HG03108 (cell line): Measurements from ENCODE around the gene RASD2.

Experiments
- ATAC-seq: cut with Tn5 transposase; IDR thresholded peaks from one replicate; pipeline ENCODE4 v1.9.1; 2021; ENCODE audit warnings: moderate library complexity; ENCODE audit not compliant: unreplicated experiment

The RASD2 gene

DNA sequence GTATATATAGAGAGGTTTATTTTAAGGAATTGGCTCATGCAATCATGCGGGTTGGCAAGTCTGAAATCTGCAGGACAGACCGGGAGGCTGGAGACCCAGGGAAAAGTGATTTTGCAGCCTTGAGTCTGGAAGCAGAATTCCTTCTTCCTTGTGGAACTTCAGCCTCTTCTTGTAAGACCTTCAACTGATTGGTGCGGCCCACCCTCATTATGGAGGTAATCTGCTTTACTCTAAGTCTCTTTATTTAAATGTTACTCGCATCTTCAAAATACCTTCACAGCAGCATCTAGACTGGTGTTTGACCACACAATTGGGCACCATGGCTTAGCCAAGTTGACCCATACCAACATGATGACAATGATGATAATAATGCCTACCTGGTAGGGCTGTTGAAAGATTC lies 58.7 kb downstream of the RASD2 start:
- ATAC-seq: no peak

DNA sequence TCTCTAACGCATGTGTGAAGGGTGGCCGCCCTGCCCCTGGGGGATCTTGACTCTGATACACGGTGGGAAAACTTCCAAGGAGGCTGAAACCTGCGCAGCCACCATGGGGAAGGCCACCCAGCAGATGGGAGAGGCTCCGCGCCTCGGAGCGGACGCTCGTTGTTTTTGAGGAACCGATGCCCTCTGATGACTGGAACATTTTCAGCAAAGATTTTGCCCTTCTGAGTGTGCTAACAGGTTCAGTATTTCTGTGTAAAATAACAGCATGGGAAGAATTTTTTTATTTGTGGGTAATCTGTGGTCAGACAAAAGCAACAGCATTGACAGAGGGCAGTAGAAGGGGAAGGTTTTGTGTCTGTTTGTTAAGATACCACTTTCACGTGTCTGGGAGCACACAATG lies 59.8 kb downstream of the RASD2 start:
- ATAC-seq: no peak

DNA sequence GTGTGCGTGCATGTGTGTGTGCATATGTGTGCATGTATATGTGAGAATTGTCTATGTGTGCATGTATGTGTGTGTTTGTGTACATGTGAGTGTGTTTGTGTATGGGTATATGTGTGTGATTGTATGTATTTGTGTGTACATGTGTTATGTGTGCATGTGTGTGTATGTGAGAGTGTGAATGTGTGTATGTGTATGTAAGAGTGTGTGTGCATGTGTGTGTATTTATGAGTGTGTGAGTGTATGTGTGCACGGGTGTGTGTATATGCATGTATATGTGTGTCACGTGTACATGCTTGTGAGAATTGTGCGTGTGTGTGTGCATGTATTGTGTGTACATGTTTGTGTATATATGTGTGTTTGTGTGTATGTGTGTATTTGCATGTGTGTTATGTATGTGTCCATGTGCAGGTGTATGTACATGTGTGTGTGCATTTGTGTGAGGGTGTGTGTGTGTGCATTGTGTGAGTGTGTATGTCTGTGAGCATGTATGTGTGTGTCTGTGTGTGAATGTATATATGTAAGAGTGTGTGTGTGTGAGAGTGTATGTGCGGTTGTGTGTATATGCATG lies 60.5 kb downstream of the RASD2 start:
- ATAC-seq: no peak

DNA sequence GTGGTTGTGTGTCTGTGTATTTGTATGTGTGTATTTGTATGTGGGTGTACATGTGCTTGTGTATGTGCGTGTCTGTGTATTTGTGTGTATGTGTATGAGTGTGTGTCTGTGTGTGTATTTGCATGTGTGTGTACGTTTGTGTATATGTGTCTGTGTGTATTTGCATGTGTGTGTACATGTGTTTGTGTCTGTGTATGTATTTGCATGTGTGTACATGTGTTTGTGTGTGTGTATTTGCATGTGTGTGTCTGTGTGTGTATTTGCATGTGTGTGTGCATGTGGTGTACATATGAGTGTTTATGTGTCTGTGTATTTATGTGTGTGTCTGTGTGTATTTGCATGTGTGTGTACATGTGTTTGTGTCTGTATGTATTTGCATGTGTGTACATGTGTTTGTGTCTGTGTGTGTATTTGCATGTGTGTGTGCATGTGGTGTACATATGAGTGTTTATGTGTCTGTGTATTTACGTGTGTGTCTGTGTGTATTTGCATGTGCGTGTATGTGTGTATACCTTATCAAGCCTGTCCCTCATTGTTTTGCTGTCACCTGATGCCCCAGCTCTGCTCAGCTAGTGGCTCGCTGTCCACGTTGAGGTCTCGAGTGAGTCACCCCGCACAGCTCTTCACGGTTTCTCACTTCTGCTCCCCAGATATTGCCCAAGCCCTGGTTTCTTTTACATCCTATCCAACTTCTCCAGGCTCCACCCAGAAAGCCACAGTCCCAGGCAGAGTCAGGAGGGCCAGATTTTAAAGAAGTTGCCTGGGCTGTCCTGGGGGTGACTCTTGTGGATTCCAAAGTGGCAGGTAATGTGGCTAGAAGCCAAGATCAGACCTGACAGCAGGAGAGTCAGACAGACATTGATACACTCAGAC lies 61.3 kb downstream of the RASD2 start:
- ATAC-seq: no peak
